ENCODE measurements around the gene YPEL2. TPM values are rescaled to one million over a fixed set of nuclear protein-coding genes. Genes with fewer than 3 reads are reported as not detected.

The YPEL2 gene
- total and polyA plus RNA-seq, 2 donors (not counting 1 experiment from before 2014, with no cell fraction given) = 20.7 to 51.8 TPM

- Mint-ChIP-seq H3K27me3 (no peaks in the 10 kb centered on the region), H3K4me1 (peaks cover 77% of the 10 kb centered on the region), H3K9me3 (ENCODE audit: insufficient read depth) (no peaks in the 10 kb centered on the region), H3K27ac (peak overlapping the region; percentile 34), H3K4me3 (no peak overlapping the region)
- 93% methylated on average over 4 of the region's 9 CpGs for WGBS (ENCODE audit: insufficient coverage)
- no peak for TF ChIP-seq EZH2 (IDR thresholded peaks at IDR 0.05; ENCODE audit: borderline replicate concordance, insufficient read depth, low read depth, low read length, poor library complexity, severe bottlenecking)
- TF ChIP-seq, protein P1, sequence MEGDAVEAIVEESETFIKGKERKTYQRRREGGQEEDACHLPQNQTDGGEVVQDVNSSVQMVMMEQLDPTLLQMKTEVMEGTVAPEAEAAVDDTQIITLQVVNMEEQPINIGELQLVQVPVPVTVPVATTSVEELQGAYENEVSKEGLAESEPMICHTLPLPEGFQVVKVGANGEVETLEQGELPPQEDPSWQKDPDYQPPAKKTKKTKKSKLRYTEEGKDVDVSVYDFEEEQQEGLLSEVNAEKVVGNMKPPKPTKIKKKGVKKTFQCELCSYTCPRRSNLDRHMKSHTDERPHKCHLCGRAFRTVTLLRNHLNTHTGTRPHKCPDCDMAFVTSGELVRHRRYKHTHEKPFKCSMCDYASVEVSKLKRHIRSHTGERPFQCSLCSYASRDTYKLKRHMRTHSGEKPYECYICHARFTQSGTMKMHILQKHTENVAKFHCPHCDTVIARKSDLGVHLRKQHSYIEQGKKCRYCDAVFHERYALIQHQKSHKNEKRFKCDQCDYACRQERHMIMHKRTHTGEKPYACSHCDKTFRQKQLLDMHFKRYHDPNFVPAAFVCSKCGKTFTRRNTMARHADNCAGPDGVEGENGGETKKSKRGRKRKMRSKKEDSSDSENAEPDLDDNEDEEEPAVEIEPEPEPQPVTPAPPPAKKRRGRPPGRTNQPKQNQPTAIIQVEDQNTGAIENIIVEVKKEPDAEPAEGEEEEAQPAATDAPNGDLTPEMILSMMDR (IDR thresholded peaks at IDR 0.05) = no peak
- Histone ChIP-seq H3K4me1 (ENCODE audit: control insufficient read depth in 2 of 2, insufficient read depth in 2 of 2, low read length in 2 of 2) (peaks cover 49 to 53% of the 10 kb centered on the region in 2 donors), H3K4me3 (ENCODE audit: control extremely low read depth in 1 of 5, extremely low read depth in 1 of 5, insufficient read depth in 1 of 5, low read depth in 2 of 5, low read length in 4 of 5) (no peak overlapping the region), H3K36me3 (replicated peaks in 1 of 2; ENCODE audit: control extremely low read depth in 1 of 2, control insufficient read depth in 1 of 2, extremely low read depth in 1 of 2, insufficient read depth in 2 of 2, low read length in 1 of 2) (peaks cover 0 to 34% of the 10 kb centered on the region in 2 experiments), H3K79me2 (ENCODE audit: control insufficient read depth, insufficient read depth, low read length) (peaks cover 94% of the 10 kb centered on the region), H4K20me1 (ENCODE audit: control insufficient read depth, insufficient read depth, low read length, poor library complexity, severe bottlenecking) (peaks cover 21% of the 10 kb centered on the region), H3K27ac (ENCODE audit: low read length in 2 of 2) (peak overlapping the region in 1 of 2 donors; percentile 32), H3K4me2 (replicated peaks; ENCODE audit: low read depth, low read length, poor library complexity, severe bottlenecking) (no peak overlapping the region), H3K9ac (ENCODE audit: low read length) (no peak overlapping the region), H2AFZ (ENCODE audit: insufficient read depth, low read depth, low read length, poor library complexity, severe bottlenecking) (no peak overlapping the region), H3K9me3 (ENCODE audit: control extremely low read depth in 1 of 3, control insufficient read depth in 2 of 3, insufficient read depth in 1 of 3, low read length in 2 of 3) (peaks cover 0 to 6% (median 5%) of the 10 kb centered on the region in 3 donors), H3K27me3 (replicated peaks in 1 of 4; ENCODE audit: control extremely low read depth in 1 of 4, control insufficient read depth in 3 of 4, insufficient read depth in 4 of 4, low read length in 3 of 4) (no peaks in the 10 kb centered on the region)
- ChIA-PET POLR2A (no interaction called here), CTCF (interaction anchor here (1.1 to 3.9 kb wide), 4 partner anchors 14 to 87 kb away, joined by 3 to 14 read pairs (median 8); no protein-coding TSS in a partner anchor)
- intact Hi-C loops (cut with micrococcal nuclease) = no loop called here
- DNase-seq (no peak), ATAC-seq (ENCODE audit: low read depth) (no peak)
These were observed 22.7 kb downstream of the YPEL2 start for GRCh38 chr17:59353936-59354755.

Measured in B cell (primary cell).